GM06990 (cell line): ENCODE measurements around the gene SPPL2C.

Experiments
- DNase-seq: peaks from one replicate; pipeline ENCODE4 v3.0.0-alpha.2; 2011; ENCODE audit not compliant: insufficient read length; ENCODE audit errors: extremely low read depth
- H3K27me3 ChIP-seq: replicated peaks from 2 replicates; pipeline ENCODE4 v1.6.0; 2011; ENCODE audit warnings: low read length; ENCODE audit not compliant: control insufficient read depth, insufficient read depth
- H3K36me3 ChIP-seq: 2 replicates; pipeline ENCODE4 v1.5.1; 2011; ENCODE audit warnings: low read length; ENCODE audit not compliant: control insufficient read depth, insufficient read depth
- H3K4me3 ChIP-seq: replicated peaks from 2 replicates; pipeline ENCODE4 v1.5.1; 2011; ENCODE audit warnings: low read depth, mild to moderate bottlenecking, control low read depth, low read length
- CTCF ChIP-seq: IDR thresholded peaks from 2 replicates; pipeline ENCODE4 v1.5.1; 2011; ENCODE audit warnings: low read length, control low read depth, mild to moderate bottlenecking, inconsistent platforms; ENCODE audit not compliant: insufficient read depth, poor library complexity, severe bottlenecking

SPPL2C gene

GRCh38 chr17:45841883-45842525 is 2.7 kb upstream of the SPPL2C start:
- no peak for TF ChIP-seq CTCF
- Histone ChIP-seq H3K4me3 (no peak overlapping the region), H3K27me3 (no peaks in the 10 kb centered on the region), H3K36me3 (no peaks in the 10 kb centered on the region)
- DNase-seq: no peak

- Histone ChIP-seq H3K4me3 (no peak overlapping the region), H3K36me3 (no peaks in the 10 kb centered on the region), H3K27me3 (no peaks in the 10 kb centered on the region)
- DNase-seq: no peak
- no peak for TF ChIP-seq CTCF
These were observed 959 bp upstream of the SPPL2C start for GRCh38 chr17:45843722-45844121.

DNA sequence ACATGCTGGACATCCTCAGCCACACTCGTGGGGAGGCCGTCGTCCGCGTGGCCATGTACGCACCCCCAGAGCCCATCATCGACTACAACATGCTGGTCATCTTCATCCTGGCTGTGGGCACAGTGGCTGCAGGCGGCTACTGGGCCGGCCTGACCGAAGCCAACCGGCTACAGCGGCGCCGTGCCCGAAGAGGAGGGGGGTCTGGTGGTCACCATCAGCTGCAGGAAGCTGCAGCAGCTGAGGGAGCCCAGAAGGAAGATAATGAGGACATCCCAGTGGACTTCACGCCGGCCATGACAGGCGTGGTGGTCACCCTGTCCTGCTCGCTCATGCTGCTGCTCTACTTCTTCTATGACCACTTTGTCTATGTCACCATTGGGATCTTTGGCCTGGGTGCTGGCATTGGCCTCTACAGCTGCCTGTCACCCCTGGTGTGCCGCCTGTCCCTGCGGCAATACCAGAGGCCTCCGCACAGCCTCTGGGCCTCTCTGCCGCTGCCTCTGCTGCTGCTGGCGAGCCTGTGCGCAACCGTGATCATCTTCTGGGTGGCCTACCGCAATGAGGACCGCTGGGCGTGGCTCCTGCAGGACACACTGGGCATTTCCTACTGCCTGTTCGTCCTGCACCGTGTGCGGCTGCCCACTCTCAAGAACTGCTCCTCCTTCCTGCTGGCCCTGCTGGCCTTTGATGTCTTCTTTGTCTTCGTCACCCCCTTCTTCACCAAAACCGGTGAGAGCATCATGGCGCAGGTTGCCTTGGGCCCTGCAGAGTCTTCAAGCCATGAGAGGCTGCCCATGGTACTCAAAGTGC is 900 bp downstream of the SPPL2C start:
- no peak for TF ChIP-seq CTCF
- no peak for DNase-seq
- no peaks in the 10 kb centered on the region for H3K27me3 ChIP-seq
- H3K4me3 ChIP-seq: no peak overlapping the region
- no peaks in the 10 kb centered on the region for H3K36me3 ChIP-seq

GRCh38 chr17:45846223-45846622 is 1.5 kb downstream of the SPPL2C start:
- DNase-seq: no peak
- Histone ChIP-seq H3K36me3 (no peaks in the 10 kb centered on the region), H3K27me3 (no peaks in the 10 kb centered on the region; the same call in none of the 2 replicates), H3K4me3 (no peak overlapping the region)
- no peak for TF ChIP-seq CTCF

DNA sequence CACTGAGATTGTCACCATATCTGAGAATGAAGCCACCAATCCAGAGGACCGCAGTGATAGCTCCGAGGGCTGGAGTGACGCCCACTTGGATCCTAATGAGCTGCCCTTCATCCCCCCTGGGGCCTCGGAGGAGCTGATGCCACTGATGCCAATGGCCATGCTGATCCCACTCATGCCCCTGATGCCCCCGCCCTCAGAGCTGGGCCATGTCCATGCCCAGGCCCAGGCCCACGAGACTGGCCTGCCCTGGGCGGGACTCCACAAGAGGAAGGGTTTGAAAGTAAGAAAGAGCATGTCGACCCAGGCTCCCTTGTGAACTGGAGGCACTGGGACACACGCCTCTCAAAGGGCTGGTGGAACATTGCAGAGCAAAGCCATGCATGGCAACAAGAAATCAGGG is 2.0 kb downstream of the SPPL2C start:
- Histone ChIP-seq H3K27me3 (no peaks in the 10 kb centered on the region; the same call in none of the 2 replicates), H3K36me3 (no peaks in the 10 kb centered on the region), H3K4me3 (no peak overlapping the region)
- no peak for TF ChIP-seq CTCF
- DNase-seq: no peak
